BE2C (cell line): ENCODE measurements around the gene SEPTIN12.

Experiments used
- DNase-seq: peaks from one replicate; pipeline ENCODE4 v3.0.0-alpha.2; 2020
- H3K27me3 ChIP-seq: fragments of 250-450 bp; sonication (Bioruptor Pico); 2 replicates; pipeline ENCODE4 v1.5.1; 2020; ENCODE audit warnings: mild to moderate bottlenecking
- H3K36me3 ChIP-seq: fragments of 250-450 bp; sonication (Bioruptor Pico); 2 replicates; pipeline ENCODE4 v1.5.1; 2020; ENCODE audit warnings: mild to moderate bottlenecking
- H3K4me1 ChIP-seq: fragments of 250-450 bp; sonication (Bioruptor Pico); 2 replicates; pipeline ENCODE4 v1.5.1; 2020
- H3K4me3 ChIP-seq: 2 replicates; pipeline ENCODE4 v1.5.1; 2011; ENCODE audit warnings: low read depth, low read length
- H3K9me3 ChIP-seq: fragments of 250-450 bp; sonication (Bioruptor Pico); 2 replicates; pipeline ENCODE4 v1.5.1; 2020
- TF ChIP-seq, protein P1 (sequence below): IDR thresholded peaks from 2 replicates; pipeline ENCODE4 v1.5.1; 2012; ENCODE audit warnings: mild to moderate bottlenecking, low read depth, low read length

SEPTIN12 gene

DNA sequence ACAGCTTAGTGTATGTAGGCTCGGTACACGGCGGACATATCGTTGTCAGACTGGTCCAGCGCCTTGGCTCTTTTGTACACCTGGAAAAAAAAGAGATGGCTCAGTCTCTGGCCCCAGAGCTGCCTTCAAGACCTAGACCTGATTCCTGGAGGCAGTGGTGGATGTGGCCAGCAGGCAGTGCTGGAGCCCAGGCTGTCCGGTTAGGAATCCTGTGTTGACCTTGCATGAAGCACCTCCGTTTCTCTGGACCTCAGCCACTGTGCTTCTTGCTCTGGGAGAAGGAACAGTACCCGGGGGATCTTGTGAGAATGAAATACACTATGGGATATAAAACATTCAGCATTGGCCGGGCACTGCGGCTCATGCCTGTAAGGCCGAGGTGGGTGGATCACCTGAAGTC, 17.1 kb upstream of the SEPTIN12 start:
- DNase-seq, result no peak
- Histone ChIP-seq H3K36me3 (peaks cover 32% of the 10 kb centered on the region), H3K27me3 (no peaks in the 10 kb centered on the region), H3K4me1 (peaks cover 6% of the 10 kb centered on the region), H3K4me3 (no peak overlapping the region), H3K9me3 (no peaks in the 10 kb centered on the region)
- TF ChIP-seq, protein P1, sequence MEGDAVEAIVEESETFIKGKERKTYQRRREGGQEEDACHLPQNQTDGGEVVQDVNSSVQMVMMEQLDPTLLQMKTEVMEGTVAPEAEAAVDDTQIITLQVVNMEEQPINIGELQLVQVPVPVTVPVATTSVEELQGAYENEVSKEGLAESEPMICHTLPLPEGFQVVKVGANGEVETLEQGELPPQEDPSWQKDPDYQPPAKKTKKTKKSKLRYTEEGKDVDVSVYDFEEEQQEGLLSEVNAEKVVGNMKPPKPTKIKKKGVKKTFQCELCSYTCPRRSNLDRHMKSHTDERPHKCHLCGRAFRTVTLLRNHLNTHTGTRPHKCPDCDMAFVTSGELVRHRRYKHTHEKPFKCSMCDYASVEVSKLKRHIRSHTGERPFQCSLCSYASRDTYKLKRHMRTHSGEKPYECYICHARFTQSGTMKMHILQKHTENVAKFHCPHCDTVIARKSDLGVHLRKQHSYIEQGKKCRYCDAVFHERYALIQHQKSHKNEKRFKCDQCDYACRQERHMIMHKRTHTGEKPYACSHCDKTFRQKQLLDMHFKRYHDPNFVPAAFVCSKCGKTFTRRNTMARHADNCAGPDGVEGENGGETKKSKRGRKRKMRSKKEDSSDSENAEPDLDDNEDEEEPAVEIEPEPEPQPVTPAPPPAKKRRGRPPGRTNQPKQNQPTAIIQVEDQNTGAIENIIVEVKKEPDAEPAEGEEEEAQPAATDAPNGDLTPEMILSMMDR, result 0 out of 2 replicates have a peak, but pooled peaks have one; percentile 5

DNA sequence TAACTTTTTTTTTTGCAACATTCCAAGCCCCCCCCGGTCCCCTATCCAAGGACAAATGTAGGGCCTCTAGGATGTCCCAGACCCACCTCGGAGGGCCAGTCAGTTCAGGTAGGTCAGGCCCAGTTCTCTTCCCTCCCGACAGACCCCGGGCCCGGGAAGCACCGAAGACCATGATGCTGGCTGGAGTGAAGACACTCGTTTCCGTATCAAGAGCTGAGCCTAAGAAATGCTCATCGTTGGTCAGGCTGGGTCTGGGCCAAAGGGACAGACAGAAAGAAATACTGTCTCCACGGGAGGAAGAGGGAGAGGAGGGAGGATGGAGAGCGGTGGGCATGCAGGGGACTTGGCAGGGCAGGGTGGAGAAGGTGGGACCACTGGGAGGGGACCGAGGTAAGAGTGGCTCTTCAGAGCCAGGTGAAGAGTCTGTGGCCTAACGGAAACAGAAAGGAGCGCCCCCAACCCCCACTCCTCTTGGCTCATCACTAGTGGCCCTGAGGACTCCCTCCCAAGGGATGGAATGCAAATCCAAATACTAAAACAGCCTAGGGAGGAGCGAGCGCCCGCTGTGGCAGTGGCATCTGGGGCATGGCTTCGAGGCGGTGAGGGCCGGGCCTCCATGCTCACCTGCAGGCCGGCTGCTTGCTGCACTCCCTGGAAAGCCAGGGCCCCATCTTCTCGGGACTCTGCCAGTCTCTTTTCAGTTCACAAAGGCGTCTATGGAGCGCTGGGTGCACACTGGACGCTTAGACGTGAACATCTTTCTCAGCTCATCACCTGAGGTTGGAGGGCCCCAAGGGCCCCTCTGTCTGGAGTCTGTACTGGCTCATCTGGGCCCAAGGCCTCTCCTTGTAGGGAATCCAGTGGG, 16.0 kb upstream of the SEPTIN12 start:
- no peaks in the 10 kb centered on the region for H3K9me3 ChIP-seq
- DNase-seq, result no peak
- no peaks in the 10 kb centered on the region for H3K27me3 ChIP-seq
- peaks cover 30% of the 10 kb centered on the region for H3K36me3 ChIP-seq
- no peak overlapping the region for H3K4me3 ChIP-seq
- peaks cover 11% of the 10 kb centered on the region for H3K4me1 ChIP-seq
- TF ChIP-seq, protein P1, result no peak

DNA sequence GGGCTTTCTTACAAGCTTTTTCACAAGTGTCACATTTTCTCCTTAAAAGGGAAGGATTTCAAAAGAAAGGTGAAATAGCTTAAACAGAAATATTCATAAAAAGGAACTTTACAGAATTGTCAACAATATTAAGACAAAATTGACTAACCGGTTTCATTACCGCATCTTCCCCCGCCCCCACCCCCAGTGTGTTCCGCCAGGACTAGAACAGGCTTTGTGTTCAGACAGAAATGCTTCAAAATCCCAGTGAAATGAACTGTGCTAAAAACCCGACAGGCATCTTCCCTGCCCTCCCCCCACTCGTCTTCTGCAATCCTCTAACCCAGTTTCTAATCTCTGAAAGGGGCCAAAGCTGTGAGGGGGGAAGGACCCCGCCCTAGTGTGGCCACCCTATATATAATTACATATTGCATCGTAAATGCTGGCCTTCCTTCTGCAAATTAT, 15.3 kb upstream of the SEPTIN12 start:
- Histone ChIP-seq H3K4me1 (peaks cover 11% of the 10 kb centered on the region), H3K36me3 (peaks cover 26% of the 10 kb centered on the region), H3K9me3 (no peaks in the 10 kb centered on the region), H3K27me3 (no peaks in the 10 kb centered on the region), H3K4me3 (peak overlapping the region; percentile 80)
- TF ChIP-seq, protein P1, result no peak
- no peak for DNase-seq

DNA sequence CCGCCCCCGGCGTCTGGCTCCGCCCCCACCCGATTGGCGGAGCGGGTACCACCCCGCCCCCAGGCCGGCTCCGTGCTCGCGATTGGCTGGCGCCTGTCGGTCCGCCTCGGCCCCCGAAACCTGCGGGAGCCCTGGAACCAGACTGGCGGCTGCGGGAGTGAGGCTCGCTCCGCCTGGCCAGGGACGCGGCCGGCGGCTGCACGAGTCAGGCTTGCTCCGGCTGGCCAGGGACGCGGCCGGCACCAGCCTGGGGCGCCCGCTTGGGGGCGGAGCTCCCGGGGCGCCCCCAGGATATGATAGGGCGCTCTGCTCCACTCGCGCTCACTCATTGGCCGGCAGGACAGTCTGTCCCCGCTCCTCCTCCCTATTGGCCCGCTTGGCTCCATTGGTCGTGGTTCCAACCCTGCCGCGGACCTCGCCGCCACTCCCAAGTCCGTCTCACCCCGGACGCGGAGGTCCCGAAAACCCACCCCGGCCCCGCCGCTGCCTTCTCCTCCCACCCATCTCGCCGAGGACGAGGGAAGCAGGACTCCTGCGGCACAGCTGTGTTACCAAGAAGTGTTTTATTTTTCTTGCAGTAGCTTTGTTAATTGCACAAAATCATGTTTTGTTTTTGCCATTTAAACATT, 14.6 kb upstream of the SEPTIN12 start:
- DNase-seq, result peak; percentile 96
- TF ChIP-seq, protein P1, result no peak
- Histone ChIP-seq H3K27me3 (no peaks in the 10 kb centered on the region), H3K4me3 (peak overlapping the region; percentile 80), H3K9me3 (no peaks in the 10 kb centered on the region), H3K36me3 (peaks cover 20% of the 10 kb centered on the region), H3K4me1 (peaks cover 11% of the 10 kb centered on the region)

DNA sequence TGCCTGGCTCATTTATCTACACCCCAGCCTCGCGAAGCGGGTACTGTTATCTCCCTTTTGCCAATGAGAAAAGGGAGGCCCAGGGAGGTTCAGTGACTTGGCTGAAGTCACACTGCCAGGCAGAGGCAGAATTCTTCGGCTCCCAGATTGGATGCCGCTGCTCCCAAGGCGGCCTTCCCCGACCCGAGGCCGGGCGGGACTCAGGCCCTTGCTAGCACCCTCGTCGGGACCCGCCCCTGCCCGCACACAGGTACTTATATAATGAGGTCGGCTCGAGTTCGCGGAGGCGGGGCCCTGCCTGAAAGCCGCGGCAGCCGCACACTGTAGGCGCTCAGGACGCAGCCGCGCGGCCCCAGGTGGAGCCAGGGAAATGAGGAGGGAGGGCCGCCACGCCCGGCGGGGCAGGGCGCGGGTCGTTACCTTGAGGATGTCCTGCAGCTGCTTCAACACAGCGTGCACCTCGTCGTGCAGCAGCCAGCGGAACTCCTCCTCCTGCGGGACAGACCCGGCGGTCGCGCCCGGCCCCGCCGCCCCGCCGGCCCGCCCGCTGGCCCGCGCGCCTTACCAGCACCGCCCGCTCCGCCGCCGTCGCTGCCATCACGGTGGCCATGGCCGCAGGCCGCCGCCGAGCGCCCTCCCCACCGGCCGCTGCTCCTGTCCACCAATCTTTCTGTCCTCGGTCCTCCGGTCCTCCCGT, 14.0 kb upstream of the SEPTIN12 start, which contains the start of gene ROGDI:
Gene ROGDI, minus strand, starts transcription at position 672 of the 697 bp plus-strand sequence. Its CDS starts 62 bp downstream, at position 610.
- peak; percentile 61 for DNase-seq
- Histone ChIP-seq H3K27me3 (no peaks in the 10 kb centered on the region), H3K4me3 (peak within 1 kb of the TSS; percentile 80), H3K9me3 (no peaks in the 10 kb centered on the region), H3K4me1 (peaks cover 11% of the 10 kb centered on the region), H3K36me3 (peaks cover 14% of the 10 kb centered on the region)
- TF ChIP-seq, protein P1, result no peak
